ENCODE measurements around the gene CEP20.
"Not testable (repeated sequence)": the region's sequence is repeated elsewhere in the genome, so short reads cannot be mapped to it uniquely, and the experiment has no call there.

DNA sequence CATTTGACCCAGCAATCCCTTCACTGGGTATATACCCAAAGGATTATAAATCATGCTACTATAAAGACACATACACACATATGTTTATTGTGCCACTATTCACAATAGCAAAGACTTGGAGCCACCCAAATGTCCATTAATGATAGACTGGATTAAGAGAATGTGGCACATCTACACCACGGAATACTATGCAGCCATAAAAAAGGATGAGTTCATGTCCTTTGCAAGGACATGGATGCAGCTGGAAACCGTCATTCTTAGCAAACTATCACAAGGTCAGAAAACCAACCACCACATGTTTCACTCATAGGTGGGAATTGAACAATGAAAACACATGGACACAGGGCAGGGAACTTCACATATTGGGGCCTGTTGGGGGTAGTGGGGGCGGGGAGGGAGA lies 29.9 kb upstream of the CEP20 start:
- TF ChIP-seq EZH2 (IDR thresholded peaks at IDR 0.05; ENCODE audit: insufficient read depth, poor library complexity, severe bottlenecking); EZH2phosphoT487 (IDR thresholded peaks at IDR 0.05; ENCODE audit: insufficient read depth, low read depth): not testable (repeated sequence)
